B cell (primary cell): Measurements from ENCODE around the gene SELENOP. TPM values are rescaled to one million over a fixed set of nuclear protein-coding genes. Genes with fewer than 3 reads are reported as not detected.
"Not testable (repeated sequence)": the region's sequence is repeated elsewhere in the genome, so short reads cannot be mapped to it uniquely, and the experiment has no call there.

Experiments
- ATAC-seq: fragments of 200-7000 bp; cut with Tn5 transposase; one replicate; pipeline ENCODE4 v1.10.0; 2021; ENCODE audit warnings: low read depth, mild to moderate bottlenecking, moderate number of reproducible peaks, moderate library complexity
- CTCF ChIA-PET: fragments of 350-600 bp; sonication (Branson Sonifier 250); formaldehyde crosslinking; loops from one replicate; lab custom pipeline; 2021; ENCODE audit warnings: antibody characterized with exemption, inconsistent platforms; lab: Charles Lee
- POLR2A ChIA-PET: fragments of 350-600 bp; sonication (Branson Sonifier 250); formaldehyde crosslinking; loops from one replicate; lab custom pipeline; 2021; ENCODE audit warnings: antibody characterized with exemption; lab: Charles Lee
- DNase-seq: peaks from one replicate; pipeline ENCODE4 v3.0.0; 2013
- H2AFZ ChIP-seq: 2 replicates; pipeline ENCODE4 v1.6.1; 2012; ENCODE audit warnings: mild to moderate bottlenecking, low read depth, low read length; ENCODE audit not compliant: insufficient read depth, poor library complexity, severe bottlenecking
- H3K27ac ChIP-seq, 2 donors: 1 replicate in 1 of 2; 2 replicates in 1 of 2; pipeline ENCODE4 v1.5.1; 2012 to 2013; ENCODE audit warnings: low read length in 2 of 2, mild to moderate bottlenecking in 2 of 2, moderate library complexity in 1 of 2
- H3K27me3 ChIP-seq, 4 experiments: fragments of 200-600 bp in 1 of 4; sonication (generic) in 1 of 4; replicated peaks in 1 of 4; 1 replicate in 2 of 4; 2 replicates in 2 of 4; pipeline versions ENCODE4 v1.6.1 to v1.7.0; 2013 to 2016; ENCODE audit warnings: low read length in 3 of 4, mild to moderate bottlenecking in 2 of 4, mixed read lengths in 1 of 4, moderate library complexity in 1 of 4; ENCODE audit not compliant: insufficient read depth in 4 of 4, control insufficient read depth in 3 of 4; ENCODE audit errors: control extremely low read depth in 1 of 4
- H3K36me3 ChIP-seq, 2 experiments: replicated peaks in 1 of 2; 1 replicate in 1 of 2; 2 replicates in 1 of 2; pipeline versions ENCODE4 v1.6.1 to v1.7.1; 2013; ENCODE audit warnings: low read length in 1 of 2; ENCODE audit not compliant: insufficient read depth in 2 of 2, control insufficient read depth in 1 of 2; ENCODE audit errors: control extremely low read depth in 1 of 2, extremely low read depth in 1 of 2
- H3K4me1 ChIP-seq, 2 donors: fragments of 200-600 bp in 1 of 2; sonication (generic) in 1 of 2; 1 replicate in 1 of 2; 2 replicates in 1 of 2; pipeline versions ENCODE4 v1.5.1 to v1.6.1; 2013 to 2017; ENCODE audit warnings: low read length in 2 of 2; ENCODE audit not compliant: control insufficient read depth in 2 of 2, insufficient read depth in 2 of 2
- H3K4me2 ChIP-seq: replicated peaks from 2 replicates; pipeline ENCODE3; 2012; ENCODE audit warnings: mild to moderate bottlenecking, low read depth, low read length; ENCODE audit not compliant: poor library complexity, severe bottlenecking
- H3K4me3 ChIP-seq, 5 experiments: fragments of 200-600 bp in 1 of 5; sonication (generic) in 1 of 5; 1 replicate in 3 of 5; 2 replicates in 2 of 5; pipeline versions ENCODE4 v1.5.1 to v1.7.0; 2011 to 2016; ENCODE audit warnings: low read length in 4 of 5, mild to moderate bottlenecking in 4 of 5, low read depth in 2 of 5, control low read depth in 1 of 5, moderate library complexity in 1 of 5; ENCODE audit not compliant: insufficient read depth in 1 of 5; ENCODE audit errors: control extremely low read depth in 1 of 5, extremely low read depth in 1 of 5
- H3K79me2 ChIP-seq: fragments of 200-600 bp; sonication (generic); one replicate; pipeline ENCODE4 v1.6.0; 2016; ENCODE audit warnings: low read length; ENCODE audit not compliant: control insufficient read depth, insufficient read depth
- H3K9ac ChIP-seq: fragments of 200-600 bp; sonication (generic); 2 replicates; pipeline ENCODE4 v1.6.1; 2017; ENCODE audit warnings: mild to moderate bottlenecking, low read length, moderate library complexity
- H3K9me3 ChIP-seq, 3 donors: one replicate each; pipeline versions ENCODE4 v1.6.1 to v1.7.1; 2013; ENCODE audit warnings: low read length in 2 of 3; ENCODE audit not compliant: control insufficient read depth in 2 of 3, insufficient read depth in 1 of 3; ENCODE audit errors: control extremely low read depth in 1 of 3
- H4K20me1 ChIP-seq: 2 replicates; pipeline ENCODE4 v1.6.0; 2012; ENCODE audit warnings: mild to moderate bottlenecking, low read length; ENCODE audit not compliant: insufficient read depth, control insufficient read depth, poor library complexity, severe bottlenecking
- H3K27ac Mint-ChIP-seq: one replicate; pipeline ENCODE4 v1.8.0; 2021; ENCODE audit warnings: mixed read lengths
- H3K27me3 Mint-ChIP-seq: one replicate; pipeline ENCODE4 v1.8.0; 2021; ENCODE audit warnings: mixed read lengths
- H3K4me1 Mint-ChIP-seq: one replicate; pipeline ENCODE4 v1.8.0; 2021; ENCODE audit warnings: mixed read lengths
- H3K4me3 Mint-ChIP-seq: one replicate; pipeline ENCODE4 v1.8.0; 2021; ENCODE audit warnings: mixed read lengths
- H3K9me3 Mint-ChIP-seq: one replicate; pipeline ENCODE4 v1.8.0; 2022; ENCODE audit warnings: mixed read lengths; ENCODE audit not compliant: insufficient read depth
- EZH2 ChIP-seq: IDR thresholded peaks from 2 replicates; pipeline ENCODE4 v1.6.1; 2012; ENCODE audit warnings: borderline replicate concordance, low read depth, mild to moderate bottlenecking, moderate library complexity, low read length; ENCODE audit not compliant: insufficient read depth, poor library complexity, severe bottlenecking
- WGBS: methylation state at CpG from one replicate; pipeline ENCODE4 v1.1.5; 2013; ENCODE audit warnings: missing lambda C conversion rate; ENCODE audit not compliant: insufficient coverage; 5-methylcytosine and 5-hydroxymethylcytosine counted together
- intact Hi-C: fragments of 100-400 bp; cut with micrococcal nuclease; formaldehyde crosslinking; loops from one replicate; pipeline ENCODE4 v1.10.0; 2022
- polyA plus RNA-seq: library from polyadenylated mRNA; depleted of rRNA; stranded (reverse); fragments of >200 nt; gene quantifications from 2 replicates; pipeline ENCODE4 v1.2.3, GENCODE V29; 2012
- total RNA-seq, 2 donors: library from RNA; stranded (reverse); fragments of 120-200 nt in 1 of 2; gene quantifications; 1 replicate in 1 of 2; 2 replicates in 1 of 2; pipeline versions ENCODE4 v1.2.3 to v1.2.4, GENCODE V29; 2013 to 2022
- TF ChIP-seq, protein P1 (sequence below): fragments of 200-600 bp; IDR thresholded peaks from one replicate; pipeline ENCODE4 v1.8.0; 2022; ENCODE audit warnings: antibody characterized with exemption, mild to moderate bottlenecking

SELENOP gene
- total and polyA plus RNA-seq, 2 donors (not counting 1 experiment from before 2014, with no cell fraction given): 0.12 TPM; not detected in 1

DNA sequence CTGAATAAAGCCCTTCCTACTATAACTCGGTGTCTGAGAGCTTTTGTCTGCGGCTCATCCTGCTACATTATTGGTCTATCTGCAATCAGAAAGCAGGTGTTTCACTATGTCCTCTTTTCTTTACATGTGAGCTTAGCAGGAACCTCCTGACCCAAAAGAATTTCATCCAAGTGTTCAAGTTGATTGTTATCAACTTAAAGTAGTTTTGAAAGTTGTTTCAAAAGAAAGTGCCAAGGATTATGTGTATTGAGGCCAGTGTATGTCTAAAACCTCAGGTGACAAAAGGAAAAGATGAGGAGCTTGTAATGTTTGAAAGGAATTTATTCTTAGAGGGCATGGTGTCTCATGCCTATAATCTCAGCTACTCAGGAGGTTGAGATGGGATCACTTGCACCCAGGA, 8.1 kb upstream of the SELENOP start:
- POLR2A ChIA-PET: no interaction called here
- WGBS: 67% methylated on average over 1 of the region's 2 CpGs
- intact Hi-C loops: no loop called here
- H3K4me3 Mint-ChIP-seq: no peak overlapping the region
- no peak overlapping the region for H3K27ac Mint-ChIP-seq
- Histone ChIP-seq H2AFZ (no peak overlapping the region), H3K36me3 (no peaks in the 10 kb centered on the region), H3K27ac (no peak overlapping the region), H3K9ac (no peak overlapping the region), H4K20me1 (no peaks in the 10 kb centered on the region), H3K79me2 (no peaks in the 10 kb centered on the region), H3K4me1 (no peaks in the 10 kb centered on the region), H3K9me3 (no peaks in the 10 kb centered on the region), H3K27me3 (no peaks in the 10 kb centered on the region), H3K4me3 (no peak overlapping the region), H3K4me2 (no peak overlapping the region)
- DNase-seq (no peak), ATAC-seq (no peak)
- no peaks in the 10 kb centered on the region for H3K9me3 Mint-ChIP-seq
- H3K4me1 Mint-ChIP-seq: no peaks in the 10 kb centered on the region
- TF ChIP-seq EZH2: no peak
- TF ChIP-seq, protein P1, sequence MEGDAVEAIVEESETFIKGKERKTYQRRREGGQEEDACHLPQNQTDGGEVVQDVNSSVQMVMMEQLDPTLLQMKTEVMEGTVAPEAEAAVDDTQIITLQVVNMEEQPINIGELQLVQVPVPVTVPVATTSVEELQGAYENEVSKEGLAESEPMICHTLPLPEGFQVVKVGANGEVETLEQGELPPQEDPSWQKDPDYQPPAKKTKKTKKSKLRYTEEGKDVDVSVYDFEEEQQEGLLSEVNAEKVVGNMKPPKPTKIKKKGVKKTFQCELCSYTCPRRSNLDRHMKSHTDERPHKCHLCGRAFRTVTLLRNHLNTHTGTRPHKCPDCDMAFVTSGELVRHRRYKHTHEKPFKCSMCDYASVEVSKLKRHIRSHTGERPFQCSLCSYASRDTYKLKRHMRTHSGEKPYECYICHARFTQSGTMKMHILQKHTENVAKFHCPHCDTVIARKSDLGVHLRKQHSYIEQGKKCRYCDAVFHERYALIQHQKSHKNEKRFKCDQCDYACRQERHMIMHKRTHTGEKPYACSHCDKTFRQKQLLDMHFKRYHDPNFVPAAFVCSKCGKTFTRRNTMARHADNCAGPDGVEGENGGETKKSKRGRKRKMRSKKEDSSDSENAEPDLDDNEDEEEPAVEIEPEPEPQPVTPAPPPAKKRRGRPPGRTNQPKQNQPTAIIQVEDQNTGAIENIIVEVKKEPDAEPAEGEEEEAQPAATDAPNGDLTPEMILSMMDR: no peak
- CTCF ChIA-PET: no interaction called here
- H3K27me3 Mint-ChIP-seq: no peaks in the 10 kb centered on the region

DNA sequence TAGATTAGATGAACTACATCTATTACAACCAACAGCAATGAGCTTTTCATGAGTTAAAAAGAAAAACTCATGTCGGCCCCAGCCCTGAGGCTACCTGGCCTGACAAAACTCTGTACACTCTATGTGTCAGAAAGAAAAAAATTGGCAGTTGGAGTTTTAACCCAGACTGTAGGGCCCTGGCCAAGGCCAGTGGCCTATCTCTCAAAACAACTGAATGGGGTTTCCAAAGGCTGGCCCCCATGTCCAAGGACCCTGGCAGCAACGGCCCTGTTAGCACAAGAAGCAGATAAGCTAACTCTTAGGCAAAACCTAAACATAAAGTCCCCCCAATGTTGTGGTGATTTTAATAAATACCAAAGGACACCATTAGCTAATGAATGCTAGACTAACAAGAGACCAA, 4.9 kb upstream of the SELENOP start:
- H3K4me1 Mint-ChIP-seq, H3K36me3 ChIP-seq, H3K27ac ChIP-seq, H3K4me2 ChIP-seq, H3K9me3 ChIP-seq, intact Hi-C loops, H3K4me1 ChIP-seq, H3K27ac Mint-ChIP-seq, H3K27me3 Mint-ChIP-seq, H3K27me3 ChIP-seq, H3K4me3 ChIP-seq, DNase-seq, ATAC-seq, H3K4me3 Mint-ChIP-seq, H3K9me3 Mint-ChIP-seq, H2AFZ ChIP-seq, H4K20me1 ChIP-seq, H3K9ac ChIP-seq, CTCF ChIA-PET, POLR2A ChIA-PET, H3K79me2 ChIP-seq: not testable (repeated sequence)
- no CpG with 5 or more reads among the region's 2 CpGs for WGBS
